ENCODE data around the gene SAMD3. TPM values are rescaled to one million over a fixed set of nuclear protein-coding genes. Genes with fewer than 3 reads are reported as not detected.

The SAMD3 gene
- total RNA-seq, 6 experiments from 2014 or later, result 0.95 to 2.3 (median 1.4) TPM

DNA sequence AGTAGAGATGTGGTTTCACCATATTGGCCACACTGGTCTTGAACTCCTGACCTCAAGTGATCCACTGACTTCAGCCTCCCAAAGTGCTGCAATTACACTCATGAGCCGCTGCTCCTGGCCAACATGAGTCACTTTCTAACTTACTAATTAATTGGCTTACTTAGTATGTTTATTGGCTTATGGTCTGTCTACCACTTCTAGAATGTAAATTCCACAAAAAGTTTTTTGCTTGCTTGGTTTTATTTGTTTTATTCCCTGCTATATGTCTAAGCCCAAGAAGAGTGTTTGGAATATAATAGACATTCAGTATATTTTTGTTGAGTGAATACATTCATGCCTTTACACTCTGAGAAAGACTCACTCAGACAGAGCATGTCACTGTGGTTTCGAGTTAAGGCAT lies 86.0 kb downstream of the SAMD3 start:
- Mint-ChIP-seq H3K4me3 (no peak overlapping the region), H3K36me3 (ENCODE audit: low read depth) (no peaks in the 10 kb centered on the region; the same call in 1 of the 2 replicates), H3K27me3 (ENCODE audit: insufficient read depth) (no peaks in the 10 kb centered on the region; the same call in 1 of the 2 replicates), H3K4me1 (ENCODE audit: low read depth) (no peaks in the 10 kb centered on the region), H3K27ac (no peak overlapping the region), H3K9me3 (no peaks in the 10 kb centered on the region)
- no peak for TF ChIP-seq CTCF (IDR thresholded peaks at IDR 0.05)
- no peak for DNase-seq

DNA sequence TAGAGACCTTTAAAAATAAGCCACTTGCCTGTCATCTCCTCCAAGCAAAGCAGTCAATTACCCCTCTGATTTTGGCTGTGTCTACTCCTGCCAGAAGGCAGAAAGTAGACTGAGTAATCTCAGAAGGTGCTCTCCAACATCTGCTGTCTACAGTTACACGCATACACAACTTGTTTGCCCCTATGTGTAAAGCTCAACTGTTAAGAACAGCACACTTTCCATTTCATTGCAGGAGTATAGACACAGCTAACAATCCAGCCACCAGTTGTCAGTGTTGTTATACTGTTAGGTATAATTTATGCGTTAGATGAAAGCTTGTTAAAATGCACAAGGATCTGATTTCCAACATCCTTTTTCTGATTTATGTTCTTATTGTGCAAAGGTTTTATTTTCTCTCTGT lies 88.2 kb downstream of the SAMD3 start:
- Mint-ChIP-seq H3K4me3 (no peak overlapping the region), H3K9me3 (no peaks in the 10 kb centered on the region), H3K27ac (no peak overlapping the region), H3K4me1 (ENCODE audit: low read depth) (peaks cover 5% of the 10 kb centered on the region), H3K27me3 (ENCODE audit: insufficient read depth) (no peaks in the 10 kb centered on the region; the same call in 1 of the 2 replicates), H3K36me3 (ENCODE audit: low read depth) (no peaks in the 10 kb centered on the region)
- DNase-seq, result no peak
- no peak for TF ChIP-seq CTCF (IDR thresholded peaks at IDR 0.05)

- no peaks in the 10 kb centered on the region for H3K36me3 Mint-ChIP-seq (ENCODE audit: low read depth)
Observed at GRCh38 chr6:130132286-130132701, 90.5 kb downstream of the SAMD3 start.

GRCh38 chr6:130129762-130130246 lies 92.9 kb downstream of the SAMD3 start:
- H3K9me3 Mint-ChIP-seq, result no peaks in the 10 kb centered on the region
- no peak for TF ChIP-seq CTCF (IDR thresholded peaks at IDR 0.05)
- DNase-seq, result no peak
- H3K27ac Mint-ChIP-seq, result no peak overlapping the region
- peaks cover 9% of the 10 kb centered on the region for H3K4me1 Mint-ChIP-seq (ENCODE audit: low read depth)
- no peaks in the 10 kb centered on the region for H3K36me3 Mint-ChIP-seq (ENCODE audit: low read depth)
- no peaks in the 10 kb centered on the region for H3K27me3 Mint-ChIP-seq (ENCODE audit: insufficient read depth)
- no peak overlapping the region for H3K4me3 Mint-ChIP-seq

More at GRCh38 chr6:130132286-130132701, 90.5 kb downstream of the SAMD3 start:
- no peaks in the 10 kb centered on the region; the same call in 1 of the 2 replicates for H3K27me3 Mint-ChIP-seq (ENCODE audit: insufficient read depth)
- H3K4me1 Mint-ChIP-seq (ENCODE audit: low read depth), result peaks cover 9% of the 10 kb centered on the region
- DNase-seq, result no peak
- no peak overlapping the region for H3K4me3 Mint-ChIP-seq
- TF ChIP-seq CTCF (IDR thresholded peaks at IDR 0.05), result no peak
- H3K9me3 Mint-ChIP-seq, result no peaks in the 10 kb centered on the region
- H3K27ac Mint-ChIP-seq, result no peak overlapping the region

- TF ChIP-seq CTCF (IDR thresholded peaks at IDR 0.05), result no peak
- Mint-ChIP-seq H3K27ac (no peak overlapping the region), H3K9me3 (no peaks in the 10 kb centered on the region), H3K36me3 (ENCODE audit: low read depth) (no peaks in the 10 kb centered on the region), H3K27me3 (ENCODE audit: insufficient read depth) (no peaks in the 10 kb centered on the region), H3K4me3 (no peak overlapping the region), H3K4me1 (ENCODE audit: low read depth) (peaks cover 9% of the 10 kb centered on the region)
- no peak for DNase-seq
Observed at GRCh38 chr6:130128326-130128725, 94.4 kb downstream of the SAMD3 start.

DNA sequence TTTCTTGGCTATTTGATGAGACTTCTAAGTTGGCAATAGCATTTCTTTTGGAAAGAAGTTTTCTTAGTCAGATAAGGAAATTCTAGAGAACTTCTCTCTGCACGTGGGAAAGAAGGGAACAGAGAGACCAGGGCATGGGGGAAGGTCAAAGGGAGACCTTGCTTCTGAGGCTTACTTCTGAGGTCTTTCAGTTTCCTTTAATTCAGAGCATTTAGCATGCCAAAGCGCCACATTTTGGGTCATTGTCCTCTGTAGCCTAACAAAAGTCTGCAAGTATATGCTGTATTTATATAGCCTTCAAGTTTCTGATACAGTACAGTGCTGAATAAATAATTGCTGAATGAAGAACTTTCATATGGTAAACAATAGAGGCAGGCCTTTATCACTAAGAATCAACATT lies 95.6 kb downstream of the SAMD3 start:
- DNase-seq, result no peak
- Mint-ChIP-seq H3K27ac (no peak overlapping the region), H3K36me3 (ENCODE audit: low read depth) (no peaks in the 10 kb centered on the region), H3K27me3 (ENCODE audit: insufficient read depth) (no peaks in the 10 kb centered on the region), H3K4me3 (no peak overlapping the region), H3K9me3 (no peaks in the 10 kb centered on the region), H3K4me1 (ENCODE audit: low read depth) (peaks cover 9% of the 10 kb centered on the region)
- no peak for TF ChIP-seq CTCF (IDR thresholded peaks at IDR 0.05)

Data from HFFc6 (cell line).